RPMI7951 (cell line): ENCODE data around the gene SDK2. TPM values are rescaled to one million over a fixed set of nuclear protein-coding genes. Genes with fewer than 3 reads are reported as not detected.

ENCODE experiments used
- DNase-seq: peaks from one replicate; pipeline ENCODE4 v3.0.0-alpha.2; 2012; ENCODE audit warnings: low read depth
- total RNA-seq: library from RNA; depleted of rRNA; stranded (reverse); fragments of >200 nt; shearing (Covaris generic); gene quantifications from 2 replicates; pipeline ENCODE4 v1.2.3, GENCODE V29; 2014

Gene SDK2
- total RNA-seq, 1 experiment from 2014 or later: 1.1 TPM

- DNase-seq: no peak
Measured at GRCh38 chr17:73346501-73347162, 297.6 kb downstream of the SDK2 start.

GRCh38 chr17:73343739-73344454 is 300.3 kb downstream of the SDK2 start:
- peak; percentile 31 for DNase-seq

- peak; percentile 79 for DNase-seq
Measured at GRCh38 chr17:73343168-73343634, 301.0 kb downstream of the SDK2 start.

GRCh38 chr17:73342541-73343167 is 301.6 kb downstream of the SDK2 start:
- peak; percentile 63 for DNase-seq

GRCh38 chr17:73342050-73342522 is 302.2 kb downstream of the SDK2 start:
- peak; percentile 87 for DNase-seq

DNA sequence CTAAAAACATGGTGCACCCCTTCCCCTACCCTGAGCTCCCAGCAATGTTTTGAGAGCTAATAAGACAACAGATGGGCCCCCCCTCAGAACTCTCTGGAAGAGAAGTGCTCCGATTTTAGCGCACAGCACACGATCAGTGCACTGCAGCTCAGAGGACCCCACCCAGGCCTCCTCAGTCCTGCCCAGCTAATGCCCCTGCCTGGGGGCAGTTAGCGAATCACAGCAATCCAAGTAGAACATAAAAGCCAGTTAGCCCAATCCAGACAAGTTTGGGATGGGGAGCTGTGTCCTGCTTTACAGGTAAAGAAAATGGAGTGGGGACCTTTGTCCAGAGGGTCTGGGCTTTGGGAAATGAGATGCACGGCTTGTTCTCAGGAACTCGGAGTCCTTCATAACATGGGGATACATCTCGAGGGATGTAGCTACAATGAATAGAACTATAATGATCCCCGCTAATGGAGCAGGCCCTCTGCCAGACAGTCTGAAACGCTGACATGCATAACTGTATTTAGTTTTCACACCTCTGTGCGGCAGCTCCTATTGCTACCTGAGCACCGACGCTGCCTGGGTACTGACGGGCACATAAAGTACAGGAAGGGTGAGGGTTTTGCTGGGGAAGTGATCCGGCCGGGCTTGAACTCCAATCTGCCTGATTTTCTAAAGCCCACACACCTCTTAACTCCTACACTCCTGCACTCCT is 302.7 kb downstream of the SDK2 start:
- DNase-seq: no peak

GRCh38 chr17:73340093-73340596 is 304.1 kb downstream of the SDK2 start:
- DNase-seq: peak; percentile 95

GRCh38 chr17:73338566-73339197 is 305.6 kb downstream of the SDK2 start:
- DNase-seq: no peak

DNA sequence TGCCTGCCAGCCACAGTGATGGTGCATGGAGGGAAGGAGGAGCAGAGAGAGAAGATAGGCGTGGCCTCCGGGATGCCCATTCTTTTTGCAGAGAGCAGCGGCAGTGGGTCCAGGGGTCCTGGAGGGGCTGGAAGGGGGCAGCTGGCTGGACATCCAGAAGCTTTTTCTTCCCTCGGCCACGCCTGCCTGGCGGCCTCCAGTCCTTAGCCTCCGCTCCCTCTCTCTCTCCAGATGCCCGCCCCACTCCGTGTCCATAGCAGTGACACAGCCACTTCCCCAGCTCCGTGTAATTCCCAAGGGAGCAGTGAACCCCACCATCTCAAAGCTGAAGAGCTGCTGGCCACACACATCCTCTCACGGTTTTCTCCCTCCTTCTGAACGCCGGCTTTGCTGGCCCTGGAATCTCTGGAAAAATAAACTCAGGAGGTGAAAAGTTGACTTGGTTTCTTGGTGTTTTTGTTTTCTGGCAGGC is 306.2 kb downstream of the SDK2 start:
- no peak for DNase-seq

DNA sequence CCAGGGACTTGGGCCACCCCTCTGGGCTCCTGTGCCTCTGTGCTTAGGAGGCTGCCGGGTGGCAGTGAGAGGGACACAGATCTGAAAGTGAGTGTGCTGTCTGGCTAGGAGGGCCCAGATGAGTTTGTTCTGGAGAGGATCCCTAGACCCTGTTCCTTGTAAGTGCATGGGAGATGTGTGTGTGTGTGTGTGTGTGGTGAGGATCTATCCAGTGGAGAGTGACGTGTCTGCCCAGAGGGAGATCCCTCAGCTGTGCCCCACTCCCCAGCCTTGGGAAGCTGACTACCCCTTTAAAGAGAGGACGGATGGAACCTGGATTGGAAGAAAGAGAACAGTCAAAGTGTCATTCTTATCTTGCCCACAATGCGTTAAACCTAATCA is 306.9 kb downstream of the SDK2 start:
- peak; percentile 13 for DNase-seq

DNA sequence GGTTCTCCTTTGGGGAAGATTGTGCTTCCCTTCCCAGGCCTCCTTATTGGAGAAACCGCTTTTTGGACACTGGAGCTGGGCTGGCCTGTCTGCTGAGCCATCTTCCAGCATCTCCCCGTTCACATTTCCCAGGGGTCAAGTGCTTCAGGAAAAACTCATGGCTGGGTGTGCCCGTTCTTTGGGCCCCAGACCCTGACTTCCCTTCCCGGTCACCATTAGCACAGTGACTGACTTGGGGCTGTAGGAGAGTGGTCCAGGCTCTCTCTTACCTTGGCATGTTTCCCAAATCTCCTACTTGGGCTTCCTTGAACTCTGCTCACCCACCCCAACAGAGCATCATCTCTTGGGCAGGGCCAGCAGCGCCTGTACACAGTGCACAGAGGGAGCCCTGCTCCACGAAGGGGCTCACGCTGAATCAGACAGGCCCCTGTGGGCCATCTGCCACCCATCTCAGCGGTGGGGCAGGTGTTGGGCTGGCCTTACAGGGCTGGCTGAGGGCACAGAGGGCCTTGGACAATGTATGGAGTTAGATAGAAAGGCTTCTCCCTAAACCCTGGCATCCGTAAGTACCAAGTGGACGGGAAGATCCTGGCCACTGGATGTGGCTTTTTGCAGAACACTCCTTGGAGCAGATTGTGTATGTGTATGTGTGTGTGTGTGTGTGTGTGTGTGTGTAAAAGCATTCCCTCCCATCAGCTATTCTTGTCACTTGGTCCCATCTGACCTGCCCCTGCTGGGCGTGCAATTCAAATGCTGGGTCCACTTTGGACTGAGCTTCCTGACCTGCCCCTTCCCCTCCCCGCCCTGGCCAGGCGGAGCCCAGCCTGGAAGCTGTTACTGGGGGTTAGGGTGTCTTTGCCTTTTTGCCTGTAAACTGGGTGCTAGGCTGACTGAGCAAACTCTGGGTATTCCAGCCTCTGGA is 307.6 kb downstream of the SDK2 start:
- no peak for DNase-seq

- no peak for DNase-seq
Measured at GRCh38 chr17:73335591-73336407, 308.4 kb downstream of the SDK2 start.

- no peak for DNase-seq
Measured at GRCh38 chr17:73334771-73335513, 309.3 kb downstream of the SDK2 start.

GRCh38 chr17:73333445-73333844 is 310.8 kb downstream of the SDK2 start:
- DNase-seq: peak; percentile 78

DNA sequence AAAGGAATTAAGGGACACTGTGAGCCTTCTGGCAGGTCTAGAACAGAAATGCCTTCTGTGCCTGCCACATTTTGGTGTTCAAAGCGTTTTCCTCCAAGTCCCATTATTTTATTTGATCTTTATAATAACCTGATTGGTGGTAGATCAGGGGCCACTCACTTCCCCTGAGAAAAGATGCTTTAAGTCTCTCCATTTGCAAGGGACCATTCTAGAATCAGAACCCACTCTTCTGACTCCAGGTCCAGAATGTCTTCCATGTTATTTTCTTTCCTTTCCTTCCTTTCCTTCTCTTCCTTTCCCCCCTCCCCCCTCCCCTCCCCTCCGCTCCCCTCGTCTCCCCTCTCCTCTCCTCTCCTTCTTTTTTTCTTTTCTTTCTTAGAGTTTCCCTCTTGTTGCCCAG is 313.2 kb downstream of the SDK2 start:
- DNase-seq: no peak

DNA sequence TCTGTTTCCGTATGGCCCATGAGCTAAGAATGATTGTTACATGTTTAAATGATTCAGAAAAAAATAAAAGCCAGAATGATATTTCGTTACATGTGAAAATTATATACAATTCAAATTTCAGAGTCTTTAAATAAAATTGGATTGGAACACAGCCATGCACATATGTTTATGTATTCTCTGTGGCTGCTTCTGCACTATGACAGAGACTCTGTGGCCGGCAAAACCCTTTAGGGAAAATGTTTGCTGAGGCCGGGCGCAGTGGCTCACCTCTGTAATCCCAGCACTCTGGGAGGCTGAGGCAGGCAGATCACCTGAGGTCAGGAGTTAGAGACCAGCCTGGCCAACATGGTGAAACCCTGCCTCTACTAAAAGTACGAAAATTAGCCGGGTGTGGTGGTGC is 316.6 kb downstream of the SDK2 start:
- DNase-seq: no peak

DNA sequence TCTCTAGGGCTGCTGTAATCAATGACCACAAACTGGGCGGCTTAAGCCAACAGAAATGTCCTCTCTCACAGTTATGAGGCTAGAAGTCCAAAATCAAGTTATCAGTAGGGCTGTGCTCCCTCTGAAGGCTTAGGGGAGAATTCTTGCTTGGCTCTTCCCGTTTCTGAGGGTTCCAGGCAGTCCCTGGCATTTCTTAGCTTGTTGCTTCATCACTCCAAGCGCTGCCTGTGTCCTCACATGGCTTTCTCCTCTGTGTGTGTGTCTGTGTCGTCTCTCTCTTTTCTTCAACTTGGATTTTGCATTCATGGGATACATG is 318.8 kb downstream of the SDK2 start:
- DNase-seq: peak; percentile 18

GRCh38 chr17:73324711-73325526 is 319.3 kb downstream of the SDK2 start:
- DNase-seq: no peak
